Activated T-helper 1 cell treated with anti-CD3 and anti-CD28 coated beads, Interleukin-12 subunit alpha, Interleukin-12 subunit beta, Interleukin-2, Interleukin-4 antibody, amounts not matched to agents 30 ng/mL and 10 ng/mL and 1 ng/mL, durations not matched to agents 14 hours and 24 hours and 36 hours (primary cell): Measurements from ENCODE around the gene RAPGEF2. TPM values are rescaled to one million over a fixed set of nuclear protein-coding genes. Genes with fewer than 3 reads are reported as not detected.

Experiments used
- DNase-seq: peaks from one replicate; pipeline ENCODE4 v3.0.0; 2021; ENCODE audit warnings: low spot score
- H3K27ac Mint-ChIP-seq: one replicate; pipeline ENCODE4 v1.8.0; 2021; ENCODE audit warnings: mild to moderate bottlenecking, mixed read lengths
- H3K27me3 Mint-ChIP-seq: one replicate; pipeline ENCODE4 v1.8.0; 2022; ENCODE audit warnings: mild to moderate bottlenecking, moderate library complexity, mixed read lengths; ENCODE audit not compliant: insufficient read depth
- H3K36me3 Mint-ChIP-seq: one replicate; pipeline ENCODE4 v1.8.0; 2021; ENCODE audit warnings: low read depth, mixed read lengths
- H3K4me1 Mint-ChIP-seq: one replicate; pipeline ENCODE4 v1.8.0; 2021; ENCODE audit warnings: low read depth, mixed read lengths
- H3K4me3 Mint-ChIP-seq: one replicate; pipeline ENCODE4 v1.8.0; 2021; ENCODE audit warnings: mild to moderate bottlenecking, moderate library complexity, mixed read lengths
- H3K9me3 Mint-ChIP-seq: one replicate; pipeline ENCODE4 v1.8.0; 2021; ENCODE audit warnings: mixed read lengths
- intact Hi-C: fragments of 100-400 bp; cut with micrococcal nuclease; formaldehyde crosslinking; loops from one replicate; pipeline ENCODE4 v1.15.1; 2024
- total RNA-seq: library from RNA; stranded (reverse); gene quantifications from 2 replicates; pipeline ENCODE4 v1.2.3, GENCODE V29; 2022

Gene RAPGEF2
- total RNA-seq, 1 donor from 2014 or later: 27.5 TPM

DNA sequence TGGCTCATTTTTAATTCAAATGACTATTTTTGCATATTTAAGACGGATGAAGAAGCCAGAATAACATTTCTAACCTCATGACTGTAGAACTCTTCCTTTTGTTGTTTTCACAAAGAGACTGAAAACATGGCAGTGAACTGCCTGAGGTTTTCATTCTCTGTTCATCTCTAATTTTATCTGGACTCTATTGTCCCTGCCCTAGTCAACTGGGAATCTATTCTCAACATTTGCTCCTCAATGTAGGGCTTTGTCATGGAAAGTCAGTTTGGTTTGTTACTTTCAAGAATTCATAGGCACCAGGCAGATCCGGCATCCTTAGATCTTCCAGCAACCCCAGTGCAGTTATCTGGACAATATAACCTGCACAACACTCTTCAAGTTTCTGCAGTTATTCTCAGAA is 277.0 kb downstream of the RAPGEF2 start:
- intact Hi-C loops: no loop called here
- Mint-ChIP-seq H3K4me3 (no peak overlapping the region), H3K27me3 (peaks cover 2% of the 10 kb centered on the region), H3K4me1 (no peaks in the 10 kb centered on the region), H3K9me3 (no peaks in the 10 kb centered on the region), H3K36me3 (no peaks in the 10 kb centered on the region), H3K27ac (no peak overlapping the region)
- no peak for DNase-seq

DNA sequence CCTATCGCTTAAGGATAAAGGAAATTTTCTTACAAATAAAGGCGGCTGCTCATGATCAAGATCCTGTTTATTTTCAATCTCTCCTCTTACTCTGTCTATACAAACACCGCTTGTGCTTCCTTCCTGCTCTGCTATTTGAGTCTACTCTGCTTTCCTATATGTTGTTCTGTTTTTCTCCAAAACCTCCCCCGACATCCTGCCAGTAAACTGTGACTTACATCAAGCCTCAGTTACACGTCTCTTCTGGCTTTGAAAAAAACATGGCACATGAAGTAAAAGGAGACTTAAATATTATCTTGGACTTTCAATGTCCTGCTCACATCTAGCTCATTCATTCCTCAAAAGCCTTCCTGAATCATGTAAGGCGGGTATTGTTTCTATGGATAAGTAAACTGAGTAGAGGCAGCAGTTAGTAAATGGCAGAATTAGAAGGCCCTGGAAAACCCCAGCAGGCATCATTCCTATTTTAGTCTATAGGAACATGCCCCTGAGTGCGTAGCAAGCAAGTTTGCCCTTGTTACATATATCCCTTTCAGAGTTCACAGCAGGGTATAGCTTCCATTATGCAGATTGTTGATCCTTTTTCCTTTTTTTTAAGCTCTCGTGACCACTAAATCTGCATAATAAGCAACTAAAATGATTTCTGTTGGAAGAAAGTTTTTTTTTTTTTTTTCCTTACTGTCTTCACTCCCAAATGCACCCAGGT is 280.1 kb downstream of the RAPGEF2 start:
- Mint-ChIP-seq H3K9me3 (peaks cover 8% of the 10 kb centered on the region), H3K27me3 (peaks cover 9% of the 10 kb centered on the region), H3K36me3 (no peaks in the 10 kb centered on the region), H3K27ac (no peak overlapping the region), H3K4me3 (no peak overlapping the region), H3K4me1 (no peaks in the 10 kb centered on the region)
- DNase-seq: no peak
- intact Hi-C loops: no loop called here

- no peak for DNase-seq
- Mint-ChIP-seq H3K27ac (no peak overlapping the region), H3K4me1 (no peaks in the 10 kb centered on the region), H3K36me3 (no peaks in the 10 kb centered on the region), H3K27me3 (peaks cover 9% of the 10 kb centered on the region), H3K9me3 (peaks cover 8% of the 10 kb centered on the region), H3K4me3 (no peak overlapping the region)
- intact Hi-C loops: no loop called here
Measured at GRCh38 chr4:159383562-159383931, 280.7 kb downstream of the RAPGEF2 start.

GRCh38 chr4:159384017-159384416 is 281.1 kb downstream of the RAPGEF2 start:
- intact Hi-C loops: no loop called here
- Mint-ChIP-seq H3K9me3 (peaks cover 8% of the 10 kb centered on the region), H3K27ac (no peak overlapping the region), H3K4me1 (no peaks in the 10 kb centered on the region), H3K27me3 (peaks cover 9% of the 10 kb centered on the region), H3K36me3 (no peaks in the 10 kb centered on the region), H3K4me3 (no peak overlapping the region)
- no peak for DNase-seq

DNA sequence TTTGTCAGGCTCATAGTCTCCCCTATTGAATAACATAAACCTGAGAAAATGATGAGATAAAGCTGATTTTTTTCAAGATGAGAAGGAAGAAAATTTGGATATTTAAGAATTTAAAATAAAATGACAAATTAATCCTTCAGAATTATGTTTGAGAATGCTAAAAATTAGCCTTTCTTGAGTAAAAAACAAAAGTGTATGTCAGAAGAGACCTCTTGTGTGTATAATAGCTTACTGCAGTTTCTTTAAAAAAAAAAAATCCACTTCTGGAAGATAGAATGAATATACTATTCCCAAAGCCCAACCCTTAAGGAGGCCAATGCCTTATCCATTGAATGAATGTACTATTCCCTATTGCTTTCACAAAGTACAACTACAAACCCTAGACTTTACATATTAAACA is 281.8 kb downstream of the RAPGEF2 start:
- no peak overlapping the region for H3K4me3 Mint-ChIP-seq
- H3K27me3 Mint-ChIP-seq: peaks cover 9% of the 10 kb centered on the region
- no peaks in the 10 kb centered on the region for H3K36me3 Mint-ChIP-seq
- no peak for DNase-seq
- H3K27ac Mint-ChIP-seq: no peak overlapping the region
- intact Hi-C loops: no loop called here
- H3K9me3 Mint-ChIP-seq: peaks cover 8% of the 10 kb centered on the region
- H3K4me1 Mint-ChIP-seq: no peaks in the 10 kb centered on the region

- Mint-ChIP-seq H3K27me3 (peaks cover 9% of the 10 kb centered on the region), H3K36me3 (no peaks in the 10 kb centered on the region), H3K4me3 (no peak overlapping the region), H3K4me1 (no peaks in the 10 kb centered on the region), H3K27ac (no peak overlapping the region), H3K9me3 (peaks cover 8% of the 10 kb centered on the region)
- no peak for DNase-seq
- intact Hi-C loops: no loop called here
Measured at GRCh38 chr4:159386620-159387019, 283.7 kb downstream of the RAPGEF2 start.

DNA sequence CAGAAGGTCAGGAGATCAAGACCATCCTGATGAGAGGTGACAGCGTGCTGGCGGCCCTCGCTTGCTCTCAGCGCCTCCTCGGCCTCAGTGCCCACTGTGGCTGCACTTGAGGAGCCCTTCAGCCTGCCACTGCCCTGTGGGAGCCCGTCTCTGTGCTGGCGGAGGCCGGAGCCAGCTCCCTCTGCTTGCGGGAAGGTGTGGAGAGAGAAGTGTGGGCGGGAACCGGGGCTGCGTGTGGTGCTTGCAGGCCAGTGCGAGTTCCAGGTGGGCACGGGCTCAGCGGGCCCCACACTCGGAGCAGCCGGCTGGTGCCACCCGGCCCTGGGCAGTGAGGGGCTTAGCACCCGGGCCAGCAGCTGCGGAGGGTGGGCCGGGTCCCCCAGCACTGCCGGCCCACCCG is 286.9 kb downstream of the RAPGEF2 start:
- H3K27me3 Mint-ChIP-seq: peaks cover 9% of the 10 kb centered on the region
- no peaks in the 10 kb centered on the region for H3K36me3 Mint-ChIP-seq
- intact Hi-C loops: no loop called here
- H3K4me1 Mint-ChIP-seq: no peaks in the 10 kb centered on the region
- no peak overlapping the region for H3K27ac Mint-ChIP-seq
- H3K9me3 Mint-ChIP-seq: peaks cover 8% of the 10 kb centered on the region
- no peak overlapping the region for H3K4me3 Mint-ChIP-seq
- no peak for DNase-seq

- no peak for DNase-seq
- intact Hi-C loops: no loop called here
- Mint-ChIP-seq H3K27me3 (peaks cover 5% of the 10 kb centered on the region), H3K9me3 (peaks cover 8% of the 10 kb centered on the region), H3K4me3 (no peak overlapping the region), H3K4me1 (no peaks in the 10 kb centered on the region), H3K27ac (no peak overlapping the region), H3K36me3 (no peaks in the 10 kb centered on the region)
Measured at GRCh38 chr4:159390648-159391047, 287.8 kb downstream of the RAPGEF2 start.

- H3K4me1 Mint-ChIP-seq: no peaks in the 10 kb centered on the region
- no peaks in the 10 kb centered on the region for H3K9me3 Mint-ChIP-seq
- no peak for DNase-seq
- H3K27me3 Mint-ChIP-seq: peaks cover 11% of the 10 kb centered on the region
- H3K27ac Mint-ChIP-seq: no peak overlapping the region
- no peaks in the 10 kb centered on the region for H3K36me3 Mint-ChIP-seq
- intact Hi-C loops: no loop called here
- no peak overlapping the region for H3K4me3 Mint-ChIP-seq
Measured at GRCh38 chr4:159395693-159396092, 292.8 kb downstream of the RAPGEF2 start.

GRCh38 chr4:159396151-159396550 is 293.3 kb downstream of the RAPGEF2 start:
- H3K9me3 Mint-ChIP-seq: no peaks in the 10 kb centered on the region
- intact Hi-C loops: no loop called here
- H3K4me1 Mint-ChIP-seq: no peaks in the 10 kb centered on the region
- peaks cover 15% of the 10 kb centered on the region for H3K27me3 Mint-ChIP-seq
- no peaks in the 10 kb centered on the region for H3K36me3 Mint-ChIP-seq
- H3K4me3 Mint-ChIP-seq: no peak overlapping the region
- no peak for DNase-seq
- H3K27ac Mint-ChIP-seq: no peak overlapping the region

GRCh38 chr4:159398236-159398638 is 295.4 kb downstream of the RAPGEF2 start:
- Mint-ChIP-seq H3K36me3 (no peaks in the 10 kb centered on the region), H3K4me3 (no peak overlapping the region), H3K4me1 (no peaks in the 10 kb centered on the region), H3K9me3 (no peaks in the 10 kb centered on the region), H3K27me3 (peaks cover 15% of the 10 kb centered on the region), H3K27ac (no peak overlapping the region)
- no peak for DNase-seq
- intact Hi-C loops: no loop called here

- Mint-ChIP-seq H3K36me3 (no peaks in the 10 kb centered on the region), H3K9me3 (no peaks in the 10 kb centered on the region), H3K4me3 (no peak overlapping the region), H3K4me1 (no peaks in the 10 kb centered on the region), H3K27ac (no peak overlapping the region), H3K27me3 (peaks cover 15% of the 10 kb centered on the region)
- no peak for DNase-seq
- intact Hi-C loops: no loop called here
Measured at GRCh38 chr4:159400558-159401225, 297.8 kb downstream of the RAPGEF2 start.

- no peak for DNase-seq
- H3K36me3 Mint-ChIP-seq: no peaks in the 10 kb centered on the region
- no peaks in the 10 kb centered on the region for H3K4me1 Mint-ChIP-seq
- intact Hi-C loops: no loop called here
- peaks cover 15% of the 10 kb centered on the region for H3K27me3 Mint-ChIP-seq
- no peak overlapping the region for H3K4me3 Mint-ChIP-seq
- H3K9me3 Mint-ChIP-seq: no peaks in the 10 kb centered on the region
- no peak overlapping the region for H3K27ac Mint-ChIP-seq
Measured at GRCh38 chr4:159401226-159401712, 298.4 kb downstream of the RAPGEF2 start.
